GM12892 (cell line): Measurements from ENCODE around the gene ZNF438.

Source experiments
- DNase-seq: peaks from one replicate; pipeline ENCODE4 v3.0.0; 2011; ENCODE audit not compliant: insufficient read length
- FAIRE-seq: peaks from 2 replicates; lab custom pipeline; 2011; peaks lifted over from hg19 to GRCh38; lab: Jason Lieb, UNC
- POLR2A ChIP-seq: IDR thresholded peaks from 2 replicates; pipeline ENCODE4 v1.6.1; 2011; ENCODE audit warnings: low read depth, low read length, control low read depth
- POLR2AphosphoS5 ChIP-seq: IDR thresholded peaks from 2 replicates; pipeline ENCODE4 v1.6.1; 2011; ENCODE audit warnings: low read depth, low read length, control low read depth
- TAF1 ChIP-seq: IDR thresholded peaks from 2 replicates; pipeline ENCODE4 v1.6.1; 2011; ENCODE audit warnings: low read depth, mild to moderate bottlenecking, control low read depth, low read length, borderline replicate concordance

Gene ZNF438

GRCh38 chr10:31020209-31020608, 11.5 kb downstream of the ZNF438 start:
- no peak for FAIRE-seq
- TF ChIP-seq TAF1 (no peak), POLR2AphosphoS5 (no peak), POLR2A (no peak)

GRCh38 chr10:31018962-31019361, 12.7 kb downstream of the ZNF438 start:
- FAIRE-seq (no peak), DNase-seq (no peak)
- TF ChIP-seq POLR2A (no peak), POLR2AphosphoS5 (no peak), TAF1 (no peak)

More at GRCh38 chr10:31020209-31020608, 11.5 kb downstream of the ZNF438 start:
- DNase-seq = no peak

- no peak for DNase-seq
- TF ChIP-seq POLR2AphosphoS5 (no peak), POLR2A (no peak), TAF1 (no peak)
- FAIRE-seq = no peak
These were observed 13.3 kb downstream of the ZNF438 start for GRCh38 chr10:31018356-31018750.

- DNase-seq (no peak), FAIRE-seq (no peak)
- TF ChIP-seq POLR2AphosphoS5 (no peak), POLR2A (no peak), TAF1 (no peak)
These were observed 13.9 kb downstream of the ZNF438 start for GRCh38 chr10:31017534-31018355.

- no peak for FAIRE-seq
- TF ChIP-seq POLR2AphosphoS5 (no peak), POLR2A (no peak), TAF1 (no peak)
- DNase-seq = no peak
These were observed 17.3 kb downstream of the ZNF438 start for GRCh38 chr10:31014161-31014875.

GRCh38 chr10:31013331-31013730, 18.3 kb downstream of the ZNF438 start:
- FAIRE-seq = no peak
- DNase-seq = no peak
- no peak for TF ChIP-seq POLR2AphosphoS5
- TF ChIP-seq TAF1 = no peak
- no peak for TF ChIP-seq POLR2A

- TF ChIP-seq POLR2A (no peak), POLR2AphosphoS5 (no peak), TAF1 (no peak)
- no peak for DNase-seq
- FAIRE-seq = peak; percentile 36
These were observed 20.0 kb downstream of the ZNF438 start for GRCh38 chr10:31011665-31012022.

GRCh38 chr10:31011017-31011664, 20.5 kb downstream of the ZNF438 start:
- FAIRE-seq (no peak), DNase-seq (no peak)

GRCh38 chr10:31010062-31010461, 21.6 kb downstream of the ZNF438 start:
- DNase-seq (no peak), FAIRE-seq (no peak)
- TF ChIP-seq POLR2A (no peak), TAF1 (no peak), POLR2AphosphoS5 (no peak)

More at GRCh38 chr10:31011017-31011664, 20.5 kb downstream of the ZNF438 start:
- no peak for TF ChIP-seq POLR2A
- no peak for TF ChIP-seq POLR2AphosphoS5
- no peak for TF ChIP-seq TAF1

GRCh38 chr10:31005895-31006294, 25.8 kb downstream of the ZNF438 start:
- no peak for TF ChIP-seq POLR2A
- TF ChIP-seq TAF1 = no peak
- no peak for TF ChIP-seq POLR2AphosphoS5
- no peak for FAIRE-seq
- DNase-seq = no peak

- DNase-seq (no peak), FAIRE-seq (peak; percentile 21)
- TF ChIP-seq TAF1 = no peak
- TF ChIP-seq POLR2AphosphoS5 = no peak
- TF ChIP-seq POLR2A = no peak
These were observed 27.0 kb downstream of the ZNF438 start for GRCh38 chr10:31004611-31005193.
